ENCODE data around the gene TMEM235.

Gene TMEM235

DNA sequence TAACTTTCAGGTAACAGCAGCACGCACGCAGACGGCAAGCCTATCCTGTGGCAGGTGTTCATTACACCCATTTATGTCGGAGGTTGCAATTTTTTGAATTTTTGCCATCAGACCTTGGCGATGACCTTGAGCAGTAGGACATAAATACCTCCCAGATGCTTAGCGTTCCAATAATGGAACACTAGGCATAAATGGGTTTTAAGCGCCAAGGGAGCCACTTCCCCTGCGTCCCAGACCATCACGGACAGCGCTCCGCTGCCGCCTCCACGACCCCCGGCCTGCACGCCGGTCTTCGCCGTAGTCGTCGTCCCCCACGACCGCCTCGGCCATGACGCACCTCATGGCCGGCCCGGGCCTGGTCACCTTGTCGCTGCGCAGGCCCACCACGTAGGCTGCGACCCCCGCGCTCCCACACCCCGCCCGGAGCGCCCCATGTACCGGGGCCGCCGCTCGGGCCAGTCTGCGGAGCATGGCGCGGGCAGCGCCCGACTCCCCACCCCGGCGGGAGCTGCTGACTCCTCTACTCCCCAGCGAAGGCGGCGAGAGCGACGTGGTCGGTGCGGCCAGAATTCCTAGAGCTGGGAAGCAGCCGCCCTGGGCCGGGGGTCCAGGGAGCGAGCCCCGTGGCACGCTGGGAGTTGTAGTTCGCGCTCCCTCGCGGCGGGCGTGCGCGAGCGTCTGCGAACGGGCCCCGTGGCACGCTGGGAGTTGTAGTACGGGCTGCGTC is 22.7 kb downstream of the TMEM235 start:
- DNase-seq (ENCODE audit: low read depth in 1 of 2, low spot score in 1 of 2) = peak; percentile 67 to 68

- no peak for DNase-seq (ENCODE audit: low read depth in 1 of 2, low spot score in 1 of 2)
Observed at GRCh38 chr17:78255029-78255656, 23.7 kb downstream of the TMEM235 start.

- no peak for DNase-seq (ENCODE audit: low read depth in 1 of 2, low spot score in 1 of 2)
Observed at GRCh38 chr17:78255953-78256706, 24.7 kb downstream of the TMEM235 start.

DNA sequence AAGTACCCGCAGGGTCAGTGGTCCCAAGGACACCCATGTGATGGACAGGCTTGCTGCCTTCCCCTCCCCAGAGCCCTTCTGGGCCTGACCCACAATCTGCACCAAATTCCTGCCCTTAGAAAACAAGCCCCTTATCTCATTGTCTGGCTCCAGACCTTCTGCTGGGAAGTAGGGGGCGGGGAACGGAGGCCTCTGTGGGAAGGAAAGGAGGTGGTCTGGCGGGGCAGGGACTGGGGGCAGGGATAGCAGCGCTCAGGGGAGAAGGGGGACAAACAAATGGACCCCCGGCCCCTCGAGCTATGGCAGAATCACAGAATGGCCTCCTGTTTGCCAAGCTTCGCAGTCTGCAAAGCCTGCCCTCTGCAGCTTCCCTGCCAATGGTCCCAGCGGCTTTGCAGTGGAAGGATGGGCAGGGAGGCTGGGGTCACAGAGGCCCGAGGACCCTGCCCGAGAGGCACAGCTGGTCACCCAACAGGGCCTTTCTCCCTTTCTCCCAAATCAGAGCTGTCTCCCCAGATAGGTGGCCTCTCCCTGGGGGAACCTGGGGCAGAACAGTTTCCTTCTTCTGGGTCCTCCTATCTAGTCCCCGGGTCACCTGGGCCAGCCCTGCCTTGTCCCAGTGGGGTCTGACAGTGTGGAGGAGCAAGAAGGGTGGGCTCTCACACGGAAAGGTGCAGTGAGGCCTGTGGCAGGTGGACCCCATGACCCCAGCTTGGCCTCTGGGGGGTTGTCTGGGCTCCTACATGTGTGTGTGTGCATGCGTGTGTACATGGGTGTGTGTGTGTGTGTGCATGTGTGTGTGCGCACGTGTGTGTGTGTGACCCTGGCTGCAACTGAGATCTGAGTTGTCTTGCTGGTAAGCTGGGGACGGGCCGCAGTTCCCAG is 25.5 kb downstream of the TMEM235 start:
- DNase-seq (ENCODE audit: low read depth in 1 of 2, low spot score in 1 of 2) = no peak

GRCh38 chr17:78257810-78258322 is 26.4 kb downstream of the TMEM235 start:
- DNase-seq (ENCODE audit: low read depth in 1 of 2, low spot score in 1 of 2) = peak in 1 of 2 donors; percentile 18

DNA sequence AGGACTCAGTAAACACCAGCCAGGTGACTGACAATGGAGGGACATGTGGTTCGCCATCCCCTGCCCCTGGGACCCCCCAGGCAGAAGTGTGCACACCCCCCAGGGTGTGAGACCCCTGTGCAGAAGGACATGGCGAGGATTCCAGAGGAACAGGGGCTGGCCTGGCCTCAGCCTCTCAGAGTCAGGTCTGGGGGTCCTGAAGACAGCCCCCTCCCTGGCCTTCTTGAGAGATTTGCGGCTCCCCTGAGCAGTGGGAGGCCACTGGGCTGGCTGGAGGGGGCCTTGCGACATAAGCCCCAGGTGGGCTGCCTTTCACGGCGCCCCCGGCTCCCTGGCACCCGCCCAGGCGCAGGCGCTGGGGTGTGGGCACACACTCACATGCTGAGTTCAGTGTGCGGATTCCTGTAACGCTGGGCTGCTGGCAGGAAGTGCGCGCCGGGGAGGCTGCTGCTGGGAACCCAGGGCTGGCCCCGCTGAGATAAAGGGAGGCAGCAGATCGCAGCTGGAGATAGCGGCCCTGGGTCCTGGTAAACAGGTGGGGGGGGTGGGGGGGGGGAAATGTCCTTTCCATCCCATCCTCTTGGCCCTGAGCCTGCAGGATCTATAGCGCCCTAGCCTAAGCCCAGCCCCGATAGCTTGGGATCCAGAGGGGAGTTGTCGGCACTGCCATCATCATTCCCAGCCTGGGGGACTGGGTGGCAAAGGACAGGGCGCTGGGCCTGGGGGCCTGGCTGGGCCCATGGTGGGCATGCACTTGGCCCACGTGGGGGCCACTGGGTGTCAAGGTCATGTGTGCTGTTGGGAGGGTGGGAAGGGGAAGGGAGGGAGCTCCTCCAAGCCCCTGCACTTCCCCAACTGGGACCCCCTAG is 27.1 kb downstream of the TMEM235 start:
- peak; percentile 52 to 53 for DNase-seq (ENCODE audit: low read depth in 1 of 2, low spot score in 1 of 2)

DNA sequence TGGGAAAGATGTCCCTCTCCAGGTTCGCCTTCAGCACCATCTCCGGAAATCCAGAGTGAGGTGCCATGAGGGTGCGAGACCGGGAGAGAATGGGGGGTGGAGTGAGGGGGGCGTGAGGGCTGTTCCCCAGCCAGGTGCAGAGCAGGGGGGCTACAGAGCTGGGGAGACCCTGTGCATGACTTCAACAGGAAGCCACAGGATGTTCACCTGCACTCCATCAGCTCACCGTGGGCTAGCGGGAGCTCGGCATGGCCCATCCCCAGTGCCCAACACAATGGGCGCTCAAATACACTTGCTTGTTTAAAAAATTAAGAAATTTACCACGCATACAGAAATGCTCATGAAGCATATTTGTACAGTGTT is 27.7 kb downstream of the TMEM235 start:
- no peak for DNase-seq (ENCODE audit: low read depth in 1 of 2, low spot score in 1 of 2)

DNA sequence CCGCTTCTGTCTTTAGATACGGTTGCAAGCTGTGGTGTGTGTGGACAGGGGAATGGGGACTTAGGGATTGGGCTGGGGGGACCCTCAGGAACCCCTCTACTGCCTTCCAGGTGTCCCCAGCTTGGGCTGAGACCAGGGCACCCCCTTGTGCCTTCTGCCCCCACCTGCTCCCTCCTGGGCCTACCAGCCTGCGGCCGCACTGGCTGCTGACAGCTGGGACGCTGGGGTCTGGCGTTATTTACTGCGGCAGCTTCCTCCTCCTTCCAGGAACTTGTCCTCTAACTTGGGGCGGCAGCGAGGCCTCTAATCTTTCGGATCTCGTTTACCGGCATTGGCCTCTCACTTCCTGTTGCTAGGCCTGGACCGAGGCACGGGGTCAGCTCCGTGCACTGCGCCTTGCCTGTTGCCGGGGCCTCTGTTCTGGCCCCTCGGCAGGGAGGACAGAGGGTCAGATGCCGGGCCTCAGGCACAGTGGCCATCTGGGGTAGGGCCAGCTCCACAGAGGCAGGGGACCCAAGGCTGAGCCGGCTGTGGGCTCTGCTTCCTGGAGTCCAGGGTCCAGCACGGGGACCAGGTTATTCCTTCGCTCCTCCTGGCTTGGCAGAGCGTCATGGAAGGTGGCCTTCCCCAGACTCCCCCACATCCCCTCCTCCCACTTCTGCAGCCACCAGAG is 31.8 kb downstream of the TMEM235 start:
- DNase-seq (ENCODE audit: low read depth in 1 of 2, low spot score in 1 of 2) = no peak

GRCh38 chr17:78263736-78264340 is 32.4 kb downstream of the TMEM235 start:
- DNase-seq (ENCODE audit: low read depth in 1 of 2, low spot score in 1 of 2) = no peak

DNA sequence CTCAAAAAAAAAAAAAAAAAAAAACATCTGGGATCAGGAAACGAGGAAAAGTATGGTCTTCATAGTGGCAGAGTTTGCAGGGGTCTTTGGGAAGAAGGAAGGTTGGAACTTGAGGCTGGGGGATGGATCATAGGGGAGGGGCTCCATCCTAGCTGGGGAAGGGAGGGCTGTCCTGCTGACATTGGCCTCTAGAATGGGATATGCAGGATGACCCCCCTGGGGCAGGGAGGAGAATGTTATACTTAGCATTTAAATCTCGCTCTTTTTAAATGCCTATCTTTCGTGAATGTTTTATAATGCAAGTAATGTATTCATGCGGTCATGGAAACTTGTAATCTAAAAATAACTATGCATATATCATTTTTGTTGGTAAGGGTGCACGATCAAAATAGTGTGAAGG is 33.2 kb downstream of the TMEM235 start:
- DNase-seq (ENCODE audit: low read depth in 1 of 2, low spot score in 1 of 2) = no peak

DNA sequence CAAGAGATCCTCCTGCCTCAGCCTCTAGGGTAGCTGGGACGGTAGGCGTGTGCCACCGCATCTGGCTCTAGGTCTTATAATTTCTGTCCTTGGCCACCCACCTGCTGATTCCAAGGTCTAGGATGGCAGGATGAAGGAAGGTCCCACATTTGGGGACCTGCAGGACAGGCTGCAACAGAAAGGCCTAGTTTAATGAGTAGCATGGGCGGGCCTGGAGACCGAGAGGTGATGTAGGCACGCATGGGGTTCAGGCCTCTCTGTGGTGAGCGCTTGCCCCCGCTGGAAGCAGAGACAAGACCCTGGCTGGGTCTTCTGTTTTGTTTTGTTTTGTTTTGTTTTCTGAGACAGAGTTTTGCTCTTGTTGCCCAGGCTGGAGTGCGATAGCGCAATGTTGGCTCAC is 33.7 kb downstream of the TMEM235 start:
- DNase-seq (ENCODE audit: low read depth in 1 of 2, low spot score in 1 of 2) = no peak

- DNase-seq (ENCODE audit: low read depth in 1 of 2, low spot score in 1 of 2) = no peak
Observed at GRCh38 chr17:78266231-78266631, 34.8 kb downstream of the TMEM235 start.

GRCh38 chr17:78266771-78267170 is 35.3 kb downstream of the TMEM235 start:
- DNase-seq (ENCODE audit: low read depth in 1 of 2, low spot score in 1 of 2) = no peak

DNA sequence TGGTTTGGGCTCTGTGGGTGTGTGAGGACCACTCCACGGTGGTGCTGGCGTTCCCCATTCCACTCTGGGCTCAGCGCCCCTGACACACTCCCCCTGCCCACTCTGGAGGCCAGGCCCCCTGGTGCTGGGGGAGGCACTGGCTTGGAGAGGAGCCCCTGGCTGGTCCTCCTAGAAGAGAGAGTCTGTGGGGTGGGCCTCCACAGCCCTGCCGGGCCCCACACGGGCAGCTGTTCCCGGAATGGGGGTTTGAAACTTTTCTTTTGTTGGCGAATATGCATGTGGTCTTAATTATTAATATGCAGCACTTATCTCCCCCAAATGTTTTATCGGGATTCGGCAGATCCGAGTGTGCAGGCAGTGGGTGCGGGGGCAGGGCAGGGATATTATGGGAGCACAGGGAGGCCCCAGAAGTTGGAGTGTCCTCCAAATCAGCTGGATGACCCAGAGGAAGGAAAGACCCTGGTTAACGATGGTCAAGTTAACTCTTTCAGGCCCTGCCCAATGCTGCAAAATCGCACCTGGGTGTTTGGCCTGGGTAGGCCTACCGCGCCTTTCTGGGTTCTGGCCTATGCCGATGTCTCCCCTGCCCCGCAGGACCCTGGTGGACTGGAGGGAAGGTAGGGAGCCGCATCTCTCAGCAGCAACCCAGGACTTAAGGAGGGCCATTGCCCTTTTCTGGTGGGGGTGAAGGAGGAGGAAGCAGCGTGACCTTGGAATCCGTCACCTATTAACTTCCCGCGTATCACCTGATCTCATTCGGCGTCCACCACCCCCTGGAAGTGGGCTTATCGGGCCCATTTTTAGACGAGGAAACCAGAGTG is 36.0 kb downstream of the TMEM235 start:
- DNase-seq (ENCODE audit: low read depth in 1 of 2, low spot score in 1 of 2) = no peak

DNA sequence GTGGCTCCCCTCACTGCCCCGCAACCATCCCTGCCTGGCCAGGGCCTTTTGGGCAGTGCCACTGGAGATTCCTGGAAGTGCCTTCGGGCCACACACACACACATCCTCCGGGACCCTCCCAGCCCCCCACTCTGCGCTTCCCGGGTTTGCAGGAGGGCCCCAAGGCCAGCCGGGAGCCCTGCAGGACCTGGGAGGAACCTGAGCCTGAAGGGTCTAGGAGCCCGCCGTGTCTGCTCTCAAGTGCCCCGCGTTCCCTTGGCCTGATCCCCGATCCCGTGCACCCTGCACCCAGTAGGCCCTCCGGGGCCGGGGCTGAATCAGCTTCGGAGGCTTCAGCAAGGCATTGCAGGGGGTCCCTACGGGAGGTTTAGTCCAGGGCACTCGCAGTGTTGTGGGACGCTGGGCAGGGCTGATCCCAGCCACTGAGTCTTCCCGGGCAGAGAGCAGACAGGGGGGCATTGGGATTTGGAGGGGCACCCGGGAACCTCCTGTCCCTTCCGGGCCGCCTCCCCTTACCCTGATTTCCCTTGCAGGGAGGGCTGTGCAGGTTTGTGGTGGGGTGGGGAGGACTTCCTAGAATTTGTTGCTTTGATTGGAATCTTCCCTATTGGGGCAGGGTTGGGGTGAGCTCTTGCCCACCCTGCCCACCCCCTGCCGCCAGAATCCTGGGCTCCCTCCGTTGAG is 36.9 kb downstream of the TMEM235 start:
- DNase-seq (ENCODE audit: low read depth in 1 of 2, low spot score in 1 of 2) = no peak

DNA sequence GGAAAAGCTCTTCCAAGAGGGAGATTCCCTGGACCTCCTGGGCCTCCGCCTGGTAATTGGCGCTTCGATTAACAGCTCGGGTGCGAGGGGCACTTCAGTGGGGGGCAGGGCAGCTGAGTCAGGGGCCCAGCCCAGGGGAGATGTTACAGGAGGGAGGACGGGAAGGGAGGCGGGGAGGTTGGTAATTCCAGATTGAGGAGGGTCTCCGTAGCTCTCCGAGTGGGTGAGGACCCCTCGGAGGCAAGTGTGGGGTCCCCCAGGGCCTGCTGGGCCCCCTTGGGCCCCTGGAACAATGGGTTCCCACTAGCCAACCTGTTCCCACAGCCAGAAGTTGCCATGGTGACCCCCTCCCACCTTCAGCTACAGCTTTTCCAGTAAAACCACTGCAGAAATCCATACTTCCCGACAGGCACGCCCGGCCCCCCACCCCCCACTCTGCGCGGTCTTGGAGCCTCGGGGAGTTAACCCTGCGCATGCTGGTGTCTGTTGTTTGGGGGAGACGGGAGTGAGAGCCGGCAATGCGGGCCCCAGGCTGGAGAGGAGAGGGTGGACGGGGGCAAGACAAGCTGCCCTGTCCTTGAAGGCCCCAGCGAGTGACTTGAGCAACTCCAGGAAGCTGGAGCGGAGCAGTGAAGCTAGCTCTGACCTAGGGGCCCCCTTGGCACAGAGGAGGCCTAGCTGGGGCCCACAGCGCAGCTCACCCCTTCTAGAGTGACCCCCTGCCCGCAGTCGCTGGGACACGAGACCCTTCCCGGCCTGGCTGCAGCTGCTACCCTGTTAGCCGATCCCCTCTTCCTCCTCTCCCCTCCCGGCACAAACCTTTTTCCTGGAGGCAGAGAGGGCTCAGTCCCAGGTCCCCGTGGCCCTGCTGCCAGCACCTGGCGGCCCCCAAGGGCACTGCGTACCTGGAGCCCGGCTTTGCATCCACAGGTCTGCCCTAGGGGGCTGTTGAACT is 37.8 kb downstream of the TMEM235 start:
- DNase-seq (ENCODE audit: low read depth in 1 of 2, low spot score in 1 of 2) = no peak

DNA sequence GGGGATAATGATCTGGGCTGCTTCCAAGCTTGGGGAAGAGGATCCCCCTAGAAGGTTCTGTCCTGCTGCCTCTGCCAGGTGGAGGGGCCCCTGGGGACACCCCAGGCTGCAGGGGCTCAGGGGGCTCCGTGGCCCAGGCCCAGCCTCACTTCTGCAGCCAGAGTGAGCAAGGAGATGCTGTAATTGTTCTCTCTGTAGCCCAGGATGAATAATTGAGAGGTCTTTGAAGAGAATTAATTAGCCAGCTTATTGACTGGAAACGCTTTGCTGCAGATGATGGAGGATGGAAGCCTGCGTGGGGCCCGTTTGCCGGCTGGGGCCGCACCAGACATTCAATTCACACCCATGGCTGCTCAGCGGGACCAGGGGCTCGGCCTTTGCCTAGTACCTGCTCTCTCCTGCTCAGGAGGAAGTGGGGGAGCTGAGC is 38.5 kb downstream of the TMEM235 start:
- DNase-seq (ENCODE audit: low read depth in 1 of 2, low spot score in 1 of 2) = no peak

Data from activated CD4-positive, alpha-beta T cell treated with anti-CD3 and anti-CD28 coated beads, Interleukin-2, amount 50 U/mL, for 24 hours (primary cell).